ENCODE data around the gene MAZ. TPM values are rescaled to one million over a fixed set of nuclear protein-coding genes. Genes with fewer than 3 reads are reported as not detected.
A peak's percentile ranks its signal among the peaks of the same experiment; 100 is the strongest.

The MAZ gene
- polyA plus RNA-seq, 1 of the 3 experiments (the other 2 are of a cell fraction) = 163 TPM

DNA sequence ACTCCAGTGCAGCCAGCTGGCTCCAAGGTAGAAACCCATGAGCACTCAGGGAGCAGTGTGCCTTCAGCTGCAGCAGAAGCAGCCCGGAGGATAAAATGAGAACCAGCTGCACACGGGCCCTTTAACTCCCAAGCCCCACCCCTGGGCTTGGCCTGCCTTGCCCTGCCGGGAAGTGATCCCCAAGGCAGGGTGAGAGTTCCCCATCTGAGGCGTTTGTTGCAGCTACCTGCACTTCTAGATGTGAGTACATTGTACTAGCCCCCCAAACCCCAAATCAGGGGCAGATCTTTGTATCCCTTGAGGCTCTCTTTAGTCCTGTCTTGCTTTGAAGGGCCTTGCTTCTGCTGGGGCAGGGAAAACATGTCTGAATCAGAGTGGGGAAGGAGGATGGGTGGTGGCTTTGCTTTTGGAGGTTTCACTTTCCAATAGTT, 14.0 kb downstream of the MAZ start, which contains the start of gene MVP (continued):
- TF ChIP-seq, protein P1, sequence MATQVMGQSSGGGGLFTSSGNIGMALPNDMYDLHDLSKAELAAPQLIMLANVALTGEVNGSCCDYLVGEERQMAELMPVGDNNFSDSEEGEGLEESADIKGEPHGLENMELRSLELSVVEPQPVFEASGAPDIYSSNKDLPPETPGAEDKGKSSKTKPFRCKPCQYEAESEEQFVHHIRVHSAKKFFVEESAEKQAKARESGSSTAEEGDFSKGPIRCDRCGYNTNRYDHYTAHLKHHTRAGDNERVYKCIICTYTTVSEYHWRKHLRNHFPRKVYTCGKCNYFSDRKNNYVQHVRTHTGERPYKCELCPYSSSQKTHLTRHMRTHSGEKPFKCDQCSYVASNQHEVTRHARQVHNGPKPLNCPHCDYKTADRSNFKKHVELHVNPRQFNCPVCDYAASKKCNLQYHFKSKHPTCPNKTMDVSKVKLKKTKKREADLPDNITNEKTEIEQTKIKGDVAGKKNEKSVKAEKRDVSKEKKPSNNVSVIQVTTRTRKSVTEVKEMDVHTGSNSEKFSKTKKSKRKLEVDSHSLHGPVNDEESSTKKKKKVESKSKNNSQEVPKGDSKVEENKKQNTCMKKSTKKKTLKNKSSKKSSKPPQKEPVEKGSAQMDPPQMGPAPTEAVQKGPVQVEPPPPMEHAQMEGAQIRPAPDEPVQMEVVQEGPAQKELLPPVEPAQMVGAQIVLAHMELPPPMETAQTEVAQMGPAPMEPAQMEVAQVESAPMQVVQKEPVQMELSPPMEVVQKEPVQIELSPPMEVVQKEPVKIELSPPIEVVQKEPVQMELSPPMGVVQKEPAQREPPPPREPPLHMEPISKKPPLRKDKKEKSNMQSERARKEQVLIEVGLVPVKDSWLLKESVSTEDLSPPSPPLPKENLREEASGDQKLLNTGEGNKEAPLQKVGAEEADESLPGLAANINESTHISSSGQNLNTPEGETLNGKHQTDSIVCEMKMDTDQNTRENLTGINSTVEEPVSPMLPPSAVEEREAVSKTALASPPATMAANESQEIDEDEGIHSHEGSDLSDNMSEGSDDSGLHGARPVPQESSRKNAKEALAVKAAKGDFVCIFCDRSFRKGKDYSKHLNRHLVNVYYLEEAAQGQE (IDR thresholded peaks at IDR 0.05; ENCODE audit: low read depth, low read length) = no peak
- TF ChIP-seq MEF2A (IDR thresholded peaks at IDR 0.05; ENCODE audit: borderline replicate concordance, low read depth) (no peak), FOXM1 (IDR thresholded peaks at IDR 0.05; ENCODE audit: low read depth) (no peak), EZH2phosphoT487 (IDR thresholded peaks at IDR 0.05; ENCODE audit: borderline replicate concordance, low read depth) (no peak), EP300 (IDR thresholded peaks at IDR 0.05; ENCODE audit: borderline replicate concordance in 1 of 2, low read depth in 1 of 2, low read length in 1 of 2) (no peak)
- TF ChIP-seq, protein P2, sequence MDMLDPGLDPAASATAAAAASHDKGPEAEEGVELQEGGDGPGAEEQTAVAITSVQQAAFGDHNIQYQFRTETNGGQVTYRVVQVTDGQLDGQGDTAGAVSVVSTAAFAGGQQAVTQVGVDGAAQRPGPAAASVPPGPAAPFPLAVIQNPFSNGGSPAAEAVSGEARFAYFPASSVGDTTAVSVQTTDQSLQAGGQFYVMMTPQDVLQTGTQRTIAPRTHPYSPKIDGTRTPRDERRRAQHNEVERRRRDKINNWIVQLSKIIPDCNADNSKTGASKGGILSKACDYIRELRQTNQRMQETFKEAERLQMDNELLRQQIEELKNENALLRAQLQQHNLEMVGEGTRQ (IDR thresholded peaks at IDR 0.05; ENCODE audit: borderline replicate concordance, low read depth, low read length) = no peak

DNA sequence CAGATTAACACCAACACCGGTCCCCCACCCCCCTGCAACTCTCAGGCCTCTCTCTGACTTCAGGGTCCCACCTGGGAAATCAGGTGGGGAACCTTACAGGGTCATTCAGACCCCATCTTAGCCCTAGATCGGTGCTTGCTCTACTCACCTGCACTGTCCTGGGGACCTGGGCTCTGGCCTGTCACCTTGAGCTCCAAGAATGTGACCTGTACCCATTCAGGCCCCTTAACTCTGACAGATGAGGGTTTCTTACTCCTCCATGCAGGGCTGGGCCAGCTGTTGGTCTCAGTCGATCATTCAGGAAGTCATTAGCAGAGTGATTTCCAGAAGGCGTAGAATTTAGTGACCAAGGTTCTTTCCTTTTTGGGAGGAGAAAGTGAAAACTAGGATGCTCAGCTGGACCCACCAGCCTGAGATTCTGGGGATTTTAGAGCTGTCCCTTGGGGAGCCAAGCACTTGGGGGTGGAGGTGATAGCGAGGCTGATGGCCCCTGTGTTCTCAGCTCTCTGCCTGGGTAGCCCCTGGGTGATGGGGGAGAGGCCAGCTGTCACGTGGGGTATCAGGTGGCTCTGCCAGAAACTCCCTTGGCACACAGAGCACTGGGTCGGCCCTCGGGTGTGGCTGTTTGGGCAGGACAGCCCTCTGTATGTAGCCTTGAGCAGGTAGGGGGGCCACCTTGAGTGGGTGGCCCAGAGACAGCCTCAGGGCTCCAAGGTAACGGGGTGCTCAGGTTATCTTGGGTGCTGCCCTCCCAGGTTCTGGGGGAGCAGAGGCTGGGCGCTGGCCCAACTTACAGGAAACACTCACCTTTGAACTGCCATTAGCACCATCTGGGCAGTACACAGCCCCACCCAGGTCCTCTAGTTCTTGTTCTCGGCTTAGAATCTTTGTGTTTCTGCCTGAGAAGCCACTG, 14.7 kb downstream of the MAZ start:
- Histone ChIP-seq H3K79me2 (ENCODE audit: insufficient read depth) (peaks cover 84% of the 10 kb centered on the region), H3K4me1 (ENCODE audit: control insufficient read depth in 1 of 2, insufficient read depth in 2 of 2, low read depth in 1 of 2, low read length in 1 of 2) (peaks cover 36 to 37% of the 10 kb centered on the region in 2 experiments; a peak in 3 of 4 replicates), H3K27me3 (ENCODE audit: insufficient read depth) (no peaks in the 10 kb centered on the region), H3K36me3 (replicated peaks in 1 of 2; ENCODE audit: control insufficient read depth in 1 of 2, insufficient read depth in 2 of 2, low read length in 1 of 2) (peaks cover 6 to 19% of the 10 kb centered on the region in 2 experiments), H3K27ac (ENCODE audit: low read depth in 2 of 2, low read length in 1 of 2) (peak overlapping the region; percentile 74 to 97), H3K4me2 (peak overlapping the region; percentile 86), H3F3A (replicated peaks; ENCODE audit: insufficient read depth) (peaks cover 60% of the 10 kb centered on the region), H4K20me1 (ENCODE audit: insufficient read depth) (no peaks in the 10 kb centered on the region), H3K9ac (peak overlapping the region; percentile 72), H3K9me2 (no peaks in the 10 kb centered on the region), H2AFZ (ENCODE audit: low read depth) (no peak overlapping the region), H3K4me3 (ENCODE audit: low read depth in 2 of 2, low read length in 1 of 2) (peak overlapping the region; percentile 59 to 93), H3K9me3 (no peaks in the 10 kb centered on the region)
- WGBS (ENCODE audit: low lambda C conversion rate) = 35% methylated on average over 6 of the region's 11 CpGs
- DNase-seq = no peak
- TF ChIP-seq RFX5 (IDR thresholded peaks at IDR 0.05; ENCODE audit: low read length) (no peak), NFIC (IDR thresholded peaks at IDR 0.05; ENCODE audit: borderline replicate concordance) (no peak), POLR2AphosphoS5 (IDR thresholded peaks at IDR 0.05; ENCODE audit: low read depth, low read length) (peak; percentile 20; the same call in 1 of the 2 replicates)
- TF ChIP-seq, protein P3, sequence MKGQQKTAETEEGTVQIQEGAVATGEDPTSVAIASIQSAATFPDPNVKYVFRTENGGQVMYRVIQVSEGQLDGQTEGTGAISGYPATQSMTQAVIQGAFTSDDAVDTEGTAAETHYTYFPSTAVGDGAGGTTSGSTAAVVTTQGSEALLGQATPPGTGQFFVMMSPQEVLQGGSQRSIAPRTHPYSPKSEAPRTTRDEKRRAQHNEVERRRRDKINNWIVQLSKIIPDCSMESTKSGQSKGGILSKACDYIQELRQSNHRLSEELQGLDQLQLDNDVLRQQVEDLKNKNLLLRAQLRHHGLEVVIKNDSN (IDR thresholded peaks at IDR 0.05; ENCODE audit: borderline replicate concordance, low read depth) = peak; percentile 78
- POLR2A ChIA-PET = interaction anchor here (0.6 to 1.4 kb wide), 5 partner anchors 10 to 81 kb away, joined by 3 to 4 read pairs (median 3); no protein-coding TSS in a partner anchor
- CTCF ChIA-PET = interaction anchor here (1.0 to 14.0 kb wide), 7 partner anchors 13 to 229 kb away, joined by 3 to 129 read pairs (median 6); partner anchors contain the start of gene KIF22
